GM23338 (cell line): ENCODE measurements around the gene FBXL20.

Experiments
- EZH2 ChIP-seq: fragments of 200-600 bp; sonication (generic); IDR thresholded peaks from one replicate; pipeline ENCODE4 v1.8.0; 2017; ENCODE audit warnings: antibody characterized with exemption, mild to moderate bottlenecking, low read depth; ENCODE audit not compliant: unreplicated experiment
- EZH2phosphoT487 ChIP-seq: fragments of 200-600 bp; sonication (generic); IDR thresholded peaks from one replicate; pipeline ENCODE4 v1.8.1; 2018; ENCODE audit warnings: antibody characterized with exemption; ENCODE audit not compliant: unreplicated experiment
- JUNB ChIP-seq: IDR thresholded peaks from one replicate; pipeline ENCODE4 v1.6.1; 2016; ENCODE audit warnings: antibody characterized with exemption; ENCODE audit not compliant: unreplicated experiment
- POLR2AphosphoS5 ChIP-seq: IDR thresholded peaks from 2 replicates; pipeline ENCODE4 v1.6.1; 2016; ENCODE audit warnings: antibody characterized with exemption, low read depth
- STAT1 ChIP-seq: IDR thresholded peaks from one replicate; pipeline ENCODE4 v1.6.1; 2016; ENCODE audit warnings: antibody characterized with exemption; ENCODE audit not compliant: unreplicated experiment
- TF ChIP-seq, protein P1 (sequence below), 2 experiments: fragments of 200-600 bp in 1 of 2; sonication (generic) in 1 of 2; conservative IDR thresholded peaks; 2 replicates each; pipeline versions ENCODE4 v1.5.1 to v1.6.1; 2016 to 2017; ENCODE audit warnings: antibody characterized with exemption in 2 of 2, low read depth in 2 of 2, mild to moderate bottlenecking in 2 of 2, moderate library complexity in 1 of 2
- TF ChIP-seq, protein P2 (sequence below): IDR thresholded peaks from one replicate; pipeline ENCODE4 v1.6.1; 2018; ENCODE audit warnings: antibody characterized with exemption; ENCODE audit not compliant: unreplicated experiment

DNA sequence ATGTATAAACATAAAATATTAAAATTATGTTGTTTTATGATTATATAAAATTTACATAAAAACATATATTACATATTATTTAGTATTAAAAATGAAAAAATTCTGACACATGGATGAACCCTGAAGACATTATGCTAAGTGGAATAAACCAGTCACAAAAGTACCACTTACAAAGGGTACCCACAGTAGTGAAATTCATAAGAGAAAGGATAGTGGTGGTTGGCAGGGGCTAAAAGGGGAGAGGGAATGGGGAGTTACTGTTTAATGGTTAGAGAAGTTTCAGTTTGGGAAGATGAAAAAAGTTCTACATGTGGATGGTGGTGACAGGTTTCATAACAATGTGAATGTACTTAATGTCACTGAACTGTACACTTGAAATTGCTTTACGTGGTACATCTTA, 41.4 kb downstream of the FBXL20 start:
- TF ChIP-seq, protein P1, sequence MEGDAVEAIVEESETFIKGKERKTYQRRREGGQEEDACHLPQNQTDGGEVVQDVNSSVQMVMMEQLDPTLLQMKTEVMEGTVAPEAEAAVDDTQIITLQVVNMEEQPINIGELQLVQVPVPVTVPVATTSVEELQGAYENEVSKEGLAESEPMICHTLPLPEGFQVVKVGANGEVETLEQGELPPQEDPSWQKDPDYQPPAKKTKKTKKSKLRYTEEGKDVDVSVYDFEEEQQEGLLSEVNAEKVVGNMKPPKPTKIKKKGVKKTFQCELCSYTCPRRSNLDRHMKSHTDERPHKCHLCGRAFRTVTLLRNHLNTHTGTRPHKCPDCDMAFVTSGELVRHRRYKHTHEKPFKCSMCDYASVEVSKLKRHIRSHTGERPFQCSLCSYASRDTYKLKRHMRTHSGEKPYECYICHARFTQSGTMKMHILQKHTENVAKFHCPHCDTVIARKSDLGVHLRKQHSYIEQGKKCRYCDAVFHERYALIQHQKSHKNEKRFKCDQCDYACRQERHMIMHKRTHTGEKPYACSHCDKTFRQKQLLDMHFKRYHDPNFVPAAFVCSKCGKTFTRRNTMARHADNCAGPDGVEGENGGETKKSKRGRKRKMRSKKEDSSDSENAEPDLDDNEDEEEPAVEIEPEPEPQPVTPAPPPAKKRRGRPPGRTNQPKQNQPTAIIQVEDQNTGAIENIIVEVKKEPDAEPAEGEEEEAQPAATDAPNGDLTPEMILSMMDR (conservative IDR thresholded peaks at IDR 0.05; ENCODE audit: low read depth in 2 of 2): no peak
- TF ChIP-seq, protein P2, sequence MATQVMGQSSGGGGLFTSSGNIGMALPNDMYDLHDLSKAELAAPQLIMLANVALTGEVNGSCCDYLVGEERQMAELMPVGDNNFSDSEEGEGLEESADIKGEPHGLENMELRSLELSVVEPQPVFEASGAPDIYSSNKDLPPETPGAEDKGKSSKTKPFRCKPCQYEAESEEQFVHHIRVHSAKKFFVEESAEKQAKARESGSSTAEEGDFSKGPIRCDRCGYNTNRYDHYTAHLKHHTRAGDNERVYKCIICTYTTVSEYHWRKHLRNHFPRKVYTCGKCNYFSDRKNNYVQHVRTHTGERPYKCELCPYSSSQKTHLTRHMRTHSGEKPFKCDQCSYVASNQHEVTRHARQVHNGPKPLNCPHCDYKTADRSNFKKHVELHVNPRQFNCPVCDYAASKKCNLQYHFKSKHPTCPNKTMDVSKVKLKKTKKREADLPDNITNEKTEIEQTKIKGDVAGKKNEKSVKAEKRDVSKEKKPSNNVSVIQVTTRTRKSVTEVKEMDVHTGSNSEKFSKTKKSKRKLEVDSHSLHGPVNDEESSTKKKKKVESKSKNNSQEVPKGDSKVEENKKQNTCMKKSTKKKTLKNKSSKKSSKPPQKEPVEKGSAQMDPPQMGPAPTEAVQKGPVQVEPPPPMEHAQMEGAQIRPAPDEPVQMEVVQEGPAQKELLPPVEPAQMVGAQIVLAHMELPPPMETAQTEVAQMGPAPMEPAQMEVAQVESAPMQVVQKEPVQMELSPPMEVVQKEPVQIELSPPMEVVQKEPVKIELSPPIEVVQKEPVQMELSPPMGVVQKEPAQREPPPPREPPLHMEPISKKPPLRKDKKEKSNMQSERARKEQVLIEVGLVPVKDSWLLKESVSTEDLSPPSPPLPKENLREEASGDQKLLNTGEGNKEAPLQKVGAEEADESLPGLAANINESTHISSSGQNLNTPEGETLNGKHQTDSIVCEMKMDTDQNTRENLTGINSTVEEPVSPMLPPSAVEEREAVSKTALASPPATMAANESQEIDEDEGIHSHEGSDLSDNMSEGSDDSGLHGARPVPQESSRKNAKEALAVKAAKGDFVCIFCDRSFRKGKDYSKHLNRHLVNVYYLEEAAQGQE: no peak
- no peak for TF ChIP-seq POLR2AphosphoS5
- TF ChIP-seq EZH2phosphoT487: no peak
- no peak for TF ChIP-seq EZH2
- TF ChIP-seq STAT1: no peak
- no peak for TF ChIP-seq JUNB
